Gastrocnemius medialis (tissue), 4 donors: ENCODE measurements around the gene KCTD19. TPM values are rescaled to one million over a fixed set of nuclear protein-coding genes. Genes with fewer than 3 reads are reported as not detected.

Experiments used
- ATAC-seq, 2 donors: fragments of 150-250 bp; one replicate each; pipeline ENCODE4 v1.9.1; 2016
- DNase-seq, 2 donors: peaks; one replicate each; pipeline ENCODE4 v3.0.0-alpha.2; 2019
- H3K27ac ChIP-seq, 4 donors: fragments of 200-600 bp; sonication (generic); 1 replicate in 1 of 4; 2 replicates in 3 of 4; pipeline ENCODE4 v1.5.1; 2016 to 2018; ENCODE audit warnings: mild to moderate bottlenecking in 2 of 4, moderate library complexity in 1 of 4
- H3K27me3 ChIP-seq, 3 donors: fragments of 200-600 bp; sonication (generic) in 2 of 3; 1 replicate in 1 of 3; 2 replicates in 2 of 3; pipeline versions ENCODE4 v1.5.1 to v1.6.0; 2016 to 2019; ENCODE audit warnings: mild to moderate bottlenecking in 1 of 3, moderate library complexity in 1 of 3
- H3K36me3 ChIP-seq, 2 donors: fragments of 200-600 bp; sonication (generic) in 1 of 2; one replicate each; pipeline ENCODE4 v1.5.1; 2017 to 2018
- H3K4me1 ChIP-seq, 2 donors: fragments of 200-600 bp; sonication (generic) in 1 of 2; one replicate each; pipeline ENCODE4 v1.5.1; 2016 to 2017; ENCODE audit warnings: mild to moderate bottlenecking in 2 of 2
- H3K4me3 ChIP-seq, 4 donors: fragments of 200-600 bp; sonication (generic) in 3 of 4; 1 replicate in 1 of 4; 2 replicates in 3 of 4; pipeline ENCODE4 v1.5.1; 2016 to 2019; ENCODE audit warnings: mild to moderate bottlenecking in 2 of 4
- H3K9me3 ChIP-seq, 3 donors: fragments of 200-600 bp; sonication (generic) in 2 of 3; 1 replicate in 1 of 3; 2 replicates in 2 of 3; pipeline ENCODE4 v1.5.1; 2016 to 2019
- CTCF ChIP-seq, 5 experiments: fragments of 450-650 bp in 3 of 5; fragments of 200-600 bp in 2 of 5; sonication (generic) in 2 of 5; IDR thresholded peaks in 4 of 5; conservative IDR thresholded peaks in 1 of 5; 1 replicate in 4 of 5; 2 replicates in 1 of 5; pipeline ENCODE4 v1.5.1; 2016 to 2019; ENCODE audit warnings: antibody characterized with exemption in 5 of 5, mild to moderate bottlenecking in 3 of 5, moderate library complexity in 3 of 5
- POLR2A ChIP-seq, 2 donors: fragments of 450-650 bp; IDR thresholded peaks; one replicate each; pipeline ENCODE4 v1.6.1; 2017; ENCODE audit warnings: antibody characterized with exemption in 2 of 2, mild to moderate bottlenecking in 2 of 2, moderate library complexity in 2 of 2
- in situ Hi-C, 4 donors: fragments of 200-750 bp; cut with MboI; loops; one replicate each; pipeline versions ENCODE4 v1.15.0 to v1.8.0; 2017; ENCODE audit warnings: low sequenced_read_pairs in 4 of 4
- intact Hi-C: fragments of 100-400 bp; cut with DNase I; formaldehyde crosslinking; loops from one replicate; pipeline ENCODE4 v1.15.1; 2023; ENCODE audit warnings: low total_unique reads
- total RNA-seq, 4 donors: library from RNA; depleted of rRNA; stranded (reverse); fragments of >200 nt; gene quantifications; one replicate each; pipeline versions ENCODE4 v1.1.0 to v1.2.3, GENCODE V29; 2016

KCTD19 gene
- total RNA-seq, 4 donors from 2014 or later, result not detected

GRCh38 chr16:67282447-67282805 lies 44.1 kb downstream of the KCTD19 start:
- in situ Hi-C loops, result no loop called here
- DNase-seq (no peak), ATAC-seq (no peak)
- H3K27ac ChIP-seq, result no peak overlapping the region
- no peaks in the 10 kb centered on the region for H3K36me3 ChIP-seq
- no peaks in the 10 kb centered on the region for H3K27me3 ChIP-seq
- no peaks in the 10 kb centered on the region for H3K9me3 ChIP-seq
- no peak overlapping the region for H3K4me3 ChIP-seq
- no peaks in the 10 kb centered on the region for H3K4me1 ChIP-seq
- intact Hi-C loops, result no loop called here
- no peak for TF ChIP-seq CTCF (IDR thresholded peaks at IDR 0.05 in 4 of 5, conservative IDR thresholded peaks at IDR 0.05 in 1 of 5)
- TF ChIP-seq POLR2A (IDR thresholded peaks at IDR 0.05), result no peak

- Histone ChIP-seq H3K27me3 (no peaks in the 10 kb centered on the region), H3K9me3 (no peaks in the 10 kb centered on the region), H3K4me1 (no peaks in the 10 kb centered on the region), H3K27ac (no peak overlapping the region), H3K36me3 (no peaks in the 10 kb centered on the region), H3K4me3 (no peak overlapping the region)
- TF ChIP-seq CTCF (IDR thresholded peaks at IDR 0.05 in 4 of 5, conservative IDR thresholded peaks at IDR 0.05 in 1 of 5) (no peak), POLR2A (IDR thresholded peaks at IDR 0.05) (no peak)
- no peak for DNase-seq
- intact Hi-C loops, result no loop called here
- ATAC-seq, result no peak
- in situ Hi-C loops, result no loop called here
Measured at GRCh38 chr16:67281536-67282446, 44.8 kb downstream of the KCTD19 start.

- Histone ChIP-seq H3K4me3 (peak overlapping the region in 1 of 4 donors; percentile 29), H3K36me3 (no peaks in the 10 kb centered on the region), H3K27ac (no peak overlapping the region), H3K4me1 (no peaks in the 10 kb centered on the region), H3K27me3 (no peaks in the 10 kb centered on the region), H3K9me3 (no peaks in the 10 kb centered on the region)
- ATAC-seq (no peak), DNase-seq (no peak)
- intact Hi-C loops, result no loop called here
- TF ChIP-seq POLR2A (IDR thresholded peaks at IDR 0.05), result no peak
- no peak for TF ChIP-seq CTCF (IDR thresholded peaks at IDR 0.05 in 4 of 5, conservative IDR thresholded peaks at IDR 0.05 in 1 of 5)
- in situ Hi-C loops, result no loop called here
Measured at GRCh38 chr16:67280090-67281015, 46.2 kb downstream of the KCTD19 start.

GRCh38 chr16:67279296-67280089 lies 47.0 kb downstream of the KCTD19 start, which contains the start of gene PLEKHG4:
PLEKHG4 (plus strand) TSS chr16:67279532; CDS start chr16:67280045, 513 bp downstream.
- TF ChIP-seq CTCF (IDR thresholded peaks at IDR 0.05 in 4 of 5, conservative IDR thresholded peaks at IDR 0.05 in 1 of 5) (peak in 4 of 5 experiments; percentile 55 to 82 (median 73)), POLR2A (IDR thresholded peaks at IDR 0.05) (no peak)
- in situ Hi-C loops, result no loop called here
- peak within 1 kb of the TSS; percentile 3 to 50 (median 29) for H3K27ac ChIP-seq
- H3K4me1 ChIP-seq, result no peaks in the 10 kb centered on the region
- intact Hi-C loops, result loop anchor here (5.0 kb wide), 1 partner anchor 138 kb away; the partner anchor contains the start of gene ZDHHC1
- DNase-seq (peak; percentile 23 to 54), ATAC-seq (peak; percentile 65 to 81)
- H3K4me3 ChIP-seq, result peak within 1 kb of the TSS; percentile 51 to 59 (median 54)
- no peaks in the 10 kb centered on the region for H3K9me3 ChIP-seq
- H3K27me3 ChIP-seq, result no peaks in the 10 kb centered on the region
- no peaks in the 10 kb centered on the region for H3K36me3 ChIP-seq
